H1 (cell line): Measurements from ENCODE around the gene DAAM1. TPM values are rescaled to one million over a fixed set of nuclear protein-coding genes. Genes with fewer than 3 reads are reported as not detected.

ENCODE experiments used
- CTCF ChIA-PET: fragments of 300-600 bp; sonication (Branson Sonifier 250); formaldehyde crosslinking; loops from one replicate; lab custom pipeline; 2021; ENCODE audit not compliant: partially characterized antibody; lab: Charles Lee
- POLR2A ChIA-PET: fragments of 300-600 bp; sonication (Branson Sonifier 250); formaldehyde crosslinking; loops from one replicate; lab custom pipeline; 2021; ENCODE audit warnings: inconsistent platforms; ENCODE audit not compliant: partially characterized antibody; lab: Charles Lee
- DNase-seq, 2 experiments: peaks; one replicate each; pipeline versions ENCODE4 v3.0.0 to v3.0.0-alpha.2; 2010 to 2022; ENCODE audit warnings: low spot score in 2 of 2, low read depth in 1 of 2, mixed read lengths in 1 of 2
- FAIRE-seq: peaks from 2 replicates; lab custom pipeline; 2011; peaks lifted over from hg19 to GRCh38; lab: Jason Lieb, UNC
- H2AFZ ChIP-seq: 2 replicates; pipeline ENCODE4 v1.8.1; 2012; ENCODE audit warnings: low read length, inconsistent platforms
- H2AK5ac ChIP-seq: 2 replicates; pipeline ENCODE4 v1.6.1; 2013; ENCODE audit warnings: low read depth, low read length
- H2BK120ac ChIP-seq: replicated peaks from 2 replicates; pipeline ENCODE3; 2013; ENCODE audit warnings: low read depth, low read length, inconsistent platforms
- H2BK12ac ChIP-seq: 2 replicates; pipeline ENCODE4 v1.6.1; 2013; ENCODE audit warnings: low read depth, low read length
- H2BK15ac ChIP-seq: 2 replicates; pipeline ENCODE4 v1.6.1; 2013; ENCODE audit warnings: low read length
- H2BK20ac ChIP-seq: 2 replicates; pipeline ENCODE4 v1.6.1; 2013; ENCODE audit warnings: low read length
- H2BK5ac ChIP-seq: 2 replicates; pipeline ENCODE4 v1.6.1; 2013; ENCODE audit warnings: low read depth, low read length
- H3K14ac ChIP-seq: 2 replicates; pipeline ENCODE4 v1.6.1; 2013; ENCODE audit warnings: inconsistent platforms; ENCODE audit not compliant: insufficient read length
- H3K18ac ChIP-seq: 2 replicates; pipeline ENCODE4 v1.6.1; 2013; ENCODE audit warnings: low read length; ENCODE audit errors: extremely low read depth
- H3K23ac ChIP-seq: 2 replicates; pipeline ENCODE4 v1.6.1; 2013; ENCODE audit warnings: inconsistent platforms; ENCODE audit not compliant: insufficient read length
- H3K23me2 ChIP-seq: 2 replicates; pipeline ENCODE4 v1.6.1; 2013; ENCODE audit warnings: low read depth, low read length
- H3K27ac ChIP-seq: 2 replicates; pipeline ENCODE4 v1.6.1; 2011; ENCODE audit warnings: low read depth, low read length, inconsistent platforms
- H3K27me3 ChIP-seq, 4 experiments: replicated peaks in 1 of 4; 1 replicate in 1 of 4; 2 replicates in 3 of 4; pipeline versions ENCODE4 v1.6.1 to v1.8.1; 2011 to 2013; ENCODE audit warnings: low read length in 3 of 4, mild to moderate bottlenecking in 3 of 4, inconsistent platforms in 2 of 4, mixed read lengths in 2 of 4, moderate library complexity in 1 of 4; ENCODE audit not compliant: control insufficient read depth in 3 of 4, insufficient read depth in 3 of 4; ENCODE audit errors: extremely low read depth in 1 of 4
- H3K36me3 ChIP-seq, 4 experiments: 2 replicates each; pipeline versions ENCODE4 v1.6.1 to v1.8.1; 2011 to 2013; ENCODE audit warnings: mild to moderate bottlenecking in 4 of 4, low read length in 3 of 4, moderate library complexity in 2 of 4, control low read depth in 1 of 4, inconsistent platforms in 1 of 4; ENCODE audit not compliant: insufficient read depth in 4 of 4, control insufficient read depth in 2 of 4
- H3K4ac ChIP-seq: replicated peaks from 2 replicates; pipeline ENCODE3; 2013; ENCODE audit warnings: low read length, low read depth, mixed read lengths, inconsistent platforms; ENCODE audit not compliant: insufficient read length
- H3K4me1 ChIP-seq, 4 experiments: replicated peaks in 1 of 4; 1 replicate in 1 of 4; 2 replicates in 3 of 4; pipeline versions ENCODE4 v1.6.1 to v1.8.1; 2011 to 2013; ENCODE audit warnings: low read length in 3 of 4, inconsistent platforms in 2 of 4, mixed read lengths in 1 of 4; ENCODE audit not compliant: insufficient read depth in 4 of 4, control insufficient read depth in 3 of 4
- H3K4me2 ChIP-seq, 2 experiments: 2 replicates each; pipeline versions ENCODE4 v1.6.1 to v1.8.1; 2011 to 2013; ENCODE audit warnings: low read depth in 2 of 2, low read length in 2 of 2, control low read depth in 1 of 2, inconsistent platforms in 1 of 2, mild to moderate bottlenecking in 1 of 2; ENCODE audit not compliant: insufficient read depth in 1 of 2
- H3K4me3 ChIP-seq, 4 experiments: fragments of 200-600, 300-600 bp in 1 of 4; sonication (generic), shearing (Covaris generic), sonication (Bioruptor Twin) in 1 of 4; 2 replicates each; pipeline versions ENCODE4 v1.5.1 to v1.8.1; 2011 to 2016; ENCODE audit warnings: low read length in 4 of 4, low read depth in 3 of 4, control low read depth in 2 of 4, inconsistent platforms in 2 of 4, mild to moderate bottlenecking in 2 of 4, mixed read lengths in 1 of 4, moderate library complexity in 1 of 4; ENCODE audit not compliant: insufficient read depth in 2 of 4; ENCODE audit errors: extremely low read depth in 1 of 4
- H3K56ac ChIP-seq: replicated peaks from 2 replicates; pipeline ENCODE3; 2013; ENCODE audit warnings: low read depth, mild to moderate bottlenecking, mixed read lengths, low read length, inconsistent platforms; ENCODE audit not compliant: insufficient read length
- H3K79me1 ChIP-seq: 2 replicates; pipeline ENCODE4 v1.6.1; 2013; ENCODE audit warnings: low read depth, low read length, control low read depth
- H3K79me2 ChIP-seq, 2 experiments: 2 replicates each; pipeline versions ENCODE4 v1.6.1 to v1.8.1; 2012 to 2013; ENCODE audit warnings: low read length in 2 of 2, mild to moderate bottlenecking in 2 of 2, inconsistent platforms in 1 of 2; ENCODE audit not compliant: insufficient read depth in 2 of 2, control insufficient read depth in 1 of 2
- H3K9ac ChIP-seq, 4 experiments: replicated peaks in 1 of 4; 1 replicate in 1 of 4; 2 replicates in 3 of 4; pipeline versions ENCODE4 v1.6.1 to v1.8.1; 2011 to 2013; ENCODE audit warnings: low read depth in 3 of 4, low read length in 3 of 4, control low read depth in 2 of 4, mild to moderate bottlenecking in 2 of 4, moderate library complexity in 2 of 4, inconsistent platforms in 1 of 4; ENCODE audit errors: extremely low read depth in 1 of 4
- H3K9me3 ChIP-seq, 2 experiments: 2 replicates each; pipeline versions ENCODE4 v1.6.1 to v1.8.1; 2012 to 2013; ENCODE audit warnings: mild to moderate bottlenecking in 2 of 2, moderate library complexity in 2 of 2, control low read depth in 1 of 2, inconsistent platforms in 1 of 2, low read depth in 1 of 2, low read length in 1 of 2, mixed read lengths in 1 of 2; ENCODE audit not compliant: insufficient read depth in 2 of 2
- H4K20me1 ChIP-seq, 2 experiments: replicated peaks in 1 of 2; 2 replicates each; pipeline versions ENCODE3 to v1.8.1; 2011 to 2013; ENCODE audit warnings: inconsistent platforms in 2 of 2, low read length in 2 of 2, mild to moderate bottlenecking in 1 of 2; ENCODE audit not compliant: insufficient read depth in 2 of 2, control insufficient read depth in 1 of 2
- H4K5ac ChIP-seq: 2 replicates; pipeline ENCODE4 v1.6.1; 2013; ENCODE audit warnings: low read length, low read depth, mixed read lengths, inconsistent platforms; ENCODE audit not compliant: insufficient read length
- H4K8ac ChIP-seq: 2 replicates; pipeline ENCODE4 v1.8.0; 2013; ENCODE audit warnings: mild to moderate bottlenecking, moderate library complexity, low read length, inconsistent platforms; ENCODE audit not compliant: insufficient read depth; ENCODE audit errors: extremely low read depth
- H4K91ac ChIP-seq: replicated peaks from 2 replicates; pipeline ENCODE3; 2013; ENCODE audit warnings: low read length, mixed read lengths, inconsistent platforms; ENCODE audit not compliant: insufficient read length
- CBX8 ChIP-seq: fragments of 300-800, 300-1000 bp; sonication (generic); IDR thresholded peaks from 2 replicates; pipeline ENCODE4 v1.7.1; 2016; ENCODE audit warnings: low read depth, low read length, borderline replicate concordance
- FOSL1 ChIP-seq: IDR thresholded peaks from 2 replicates; pipeline ENCODE4 v1.6.1; 2011; ENCODE audit warnings: mild to moderate bottlenecking, low read depth, low read length, moderate library complexity; ENCODE audit not compliant: insufficient read depth
- GTF2F1 ChIP-seq: IDR thresholded peaks from 2 replicates; pipeline ENCODE4 v1.6.1; 2012; ENCODE audit warnings: low read depth, low read length, improper control_type of control experiment, borderline replicate concordance
- HDAC2 ChIP-seq, 2 experiments: fragments of 300-600 bp in 1 of 2; sonication (generic) in 1 of 2; IDR thresholded peaks; 2 replicates each; pipeline ENCODE4 v1.6.1; 2011 to 2012; ENCODE audit warnings: low read depth in 2 of 2, low read length in 2 of 2, mild to moderate bottlenecking in 2 of 2, moderate library complexity in 2 of 2, borderline replicate concordance in 1 of 2, inconsistent platforms in 1 of 2
- HDAC6 ChIP-seq: IDR thresholded peaks from one replicate; pipeline ENCODE4 v1.7.1; 2012; ENCODE audit warnings: low read depth, mild to moderate bottlenecking, inconsistent platforms, low read length, moderate library complexity
- SIRT6 ChIP-seq: IDR thresholded peaks from one replicate; pipeline ENCODE4 v1.7.1; 2012; ENCODE audit warnings: low read length, inconsistent platforms
- SP4 ChIP-seq: IDR thresholded peaks from 2 replicates; pipeline ENCODE4 v1.6.1; 2012; ENCODE audit warnings: low read length, inconsistent platforms
- WGBS, 2 experiments: shearing (Covaris generic) in 1 of 2; methylation state at CpG; one replicate each; pipeline versions ENCODE4 v1.1.6 to v1.1.7; 2013 to 2015; ENCODE audit warnings: low lambda C conversion rate in 2 of 2, mixed read lengths in 2 of 2, inconsistent platforms in 1 of 2, low coverage in 1 of 2, missing lambda C conversion rate in 1 of 2; ENCODE audit not compliant: insufficient replicate concordance in 2 of 2, insufficient coverage in 1 of 2, insufficient read length in 1 of 2; ENCODE audit errors: extremely low coverage in 1 of 2, missing lambda C conversion rate in 1 of 2; 5-methylcytosine and 5-hydroxymethylcytosine counted together
- polyA plus RNA-seq, 7 experiments: library from polyadenylated mRNA; depleted of rRNA in 3 of 7; stranded (reverse) in 5 of 7; unstranded in 2 of 7; fragments of >200 nt in 5 of 7; fragments of 200-250 nt in 2 of 7; gene quantifications; 1 replicate in 5 of 7; 2 replicates in 1 of 7; 4 replicates in 1 of 7; pipeline versions ENCODE4 v1.2.1 to v1.2.3, GENCODE V29; 2011 to 2013; ENCODE audit warnings: missing spikeins in 2 of 7, mixed read lengths in 2 of 7
- total RNA-seq: library from RNA; stranded (reverse); fragmentation: NEBNext Ultra II Directional; extraction: Animal tissue kit (Norgen Biotek cat#: 25700); gene quantifications from 2 replicates; pipeline ENCODE4 v1.2.1, GENCODE V29; 2021

DAAM1 gene
- total and polyA plus RNA-seq, 2 of the 8 experiments (the other 6 are each of a cell fraction or from before 2014, with no cell fraction given) = 5.0 to 44.9 TPM

GRCh38 chr14:59229653-59230406, 41.4 kb downstream of the DAAM1 start:
- H4K8ac ChIP-seq = no peak overlapping the region
- no peaks in the 10 kb centered on the region for H3K79me2 ChIP-seq
- 87% methylated on average over 3 of the region's 3 CpGs; no CpG with 5 or more reads in 1 of the 2 experiments for WGBS, 2 experiments
- H3K4me1 ChIP-seq = no peaks in the 10 kb centered on the region
- no peak overlapping the region for H3K9ac ChIP-seq
- no peak overlapping the region for H3K4me2 ChIP-seq
- H2BK120ac ChIP-seq = no peak overlapping the region
- DNase-seq (no peak), FAIRE-seq (no peak)
- no peak overlapping the region for H3K23ac ChIP-seq
- H2BK12ac ChIP-seq = no peak overlapping the region
- H2BK5ac ChIP-seq = no peak overlapping the region
- H2AFZ ChIP-seq = no peak overlapping the region
- POLR2A ChIA-PET = no interaction called here
- no peaks in the 10 kb centered on the region for H3K79me1 ChIP-seq
- H2BK20ac ChIP-seq = no peak overlapping the region
- H2BK15ac ChIP-seq = no peak overlapping the region
- H3K14ac ChIP-seq = no peak overlapping the region
- H4K91ac ChIP-seq = no peak overlapping the region
- no peak overlapping the region for H3K27ac ChIP-seq
- CTCF ChIA-PET = no interaction called here
- H2AK5ac ChIP-seq = 0 out of 2 replicates have a peak overlapping the region, but pooled peaks have one; percentile 61
- H3K4ac ChIP-seq = no peak overlapping the region
- TF ChIP-seq HDAC2 (IDR thresholded peaks at IDR 0.05; ENCODE audit: borderline replicate concordance in 1 of 2, low read depth in 2 of 2, low read length in 2 of 2) (no peak), GTF2F1 (no peak), SIRT6 (no peak), HDAC6 (no peak), CBX8 (no peak), FOSL1 (no peak), SP4 (no peak)
- no peak overlapping the region for H3K56ac ChIP-seq
- no peaks in the 10 kb centered on the region for H3K36me3 ChIP-seq
- H3K23me2 ChIP-seq = no peaks in the 10 kb centered on the region; the same call in 1 of the 2 replicates
- H4K5ac ChIP-seq = no peak overlapping the region
- H3K27me3 ChIP-seq = no peaks in the 10 kb centered on the region
- H3K9me3 ChIP-seq = no peaks in the 10 kb centered on the region
- H4K20me1 ChIP-seq = peaks cover 0 to 2% of the 10 kb centered on the region in 2 experiments
- H3K18ac ChIP-seq = no peak overlapping the region
- H3K4me3 ChIP-seq = no peak overlapping the region
